ENCODE results near the gene CBX8. TPM values are rescaled to one million over a fixed set of nuclear protein-coding genes. Genes with fewer than 3 reads are reported as not detected.

Gene CBX8
- total RNA-seq, 1 experiment from 2014 or later: 2.0 TPM

Other genes starting within 250 kb of the CBX8 start
- gene RBFOX3, start 186.0 kb downstream of the CBX8 start, total RNA-seq (2021): 19.9 to 25.8 TPM (median 24.4 TPM) in 3 replicates
- gene ENPP7, start 66.1 kb downstream of the CBX8 start, total RNA-seq (2021): 0.11 TPM in 1 of 3 replicates, not detected in the others
- 78.1 to 85.5 TPM (median 78.7 TPM) in 3 replicates for gene CBX2, start 18.9 kb downstream of the CBX8 start, total RNA-seq (2021)
- gene CBX4, start 42.4 kb upstream of the CBX8 start, total RNA-seq (2021): 3.2 to 3.9 TPM (median 3.3 TPM) in 3 replicates
- gene TBC1D16, start 238.8 kb upstream of the CBX8 start, total RNA-seq (2021): 89.8 to 96.1 TPM (median 90.4 TPM) in 3 replicates
- gene CCDC40, start 239.6 kb upstream of the CBX8 start, total RNA-seq (2021): 15.1 to 16.3 TPM (median 15.2 TPM) in 3 replicates

All from WTC11 (cell line).